SK-N-SH (cell line): ENCODE results near the gene CNGA3. TPM values are rescaled to one million over a fixed set of nuclear protein-coding genes. Genes with fewer than 3 reads are reported as not detected.

Source experiments
- CTCF ChIA-PET: fragments of 300-600, 350-600 bp; formaldehyde crosslinking; extraction: SDS; loops from one replicate; lab custom pipeline; 2021; lab: Yijun Ruan, JAX
- POLR2A ChIA-PET: fragments of 350-600 bp; sonication (Branson Sonifier 250); formaldehyde crosslinking; extraction: SDS; loops from one replicate; lab custom pipeline; 2020; ENCODE audit warnings: antibody characterized with exemption, inconsistent platforms; lab: Yijun Ruan, JAX
- DNase-seq: peaks from one replicate; pipeline ENCODE4 v3.0.0; 2012
- H2AFZ ChIP-seq: fragments of 200-600 bp; sonication (generic); 2 replicates; pipeline ENCODE4 v1.8.1; 2016; ENCODE audit warnings: antibody characterized with exemption, mild to moderate bottlenecking, low read depth
- H3F3A ChIP-seq: fragments of 200-600 bp; sonication (generic); replicated peaks from 2 replicates; pipeline ENCODE3; 2016; ENCODE audit warnings: antibody characterized with exemption, mild to moderate bottlenecking; ENCODE audit not compliant: insufficient read depth
- H3K27ac ChIP-seq, 2 experiments: fragments of 200-500 bp in 1 of 2; fragments of 200-600 bp in 1 of 2; sonication (Bioruptor generic) in 1 of 2; sonication (generic), shearing (Covaris generic) in 1 of 2; 2 replicates each; pipeline versions ENCODE4 v1.5.1 to v1.6.1; 2014 to 2016; ENCODE audit warnings: low read depth in 2 of 2, inconsistent platforms in 1 of 2, low read length in 1 of 2, mild to moderate bottlenecking in 1 of 2, mixed read lengths in 1 of 2
- H3K27me3 ChIP-seq: fragments of 200-600 bp; sonication (generic), shearing (Covaris generic); 2 replicates; pipeline ENCODE4 v1.6.1; 2016; ENCODE audit warnings: mixed run types; ENCODE audit not compliant: insufficient read depth
- H3K36me3 ChIP-seq, 2 experiments: fragments of 200-500 bp in 1 of 2; fragments of 200-600 bp in 1 of 2; sonication (Bioruptor generic) in 1 of 2; sonication (generic) in 1 of 2; replicated peaks in 1 of 2; 2 replicates each; pipeline versions ENCODE3 to v1.5.1; 2014 to 2016; ENCODE audit warnings: low read length in 1 of 2, mild to moderate bottlenecking in 1 of 2; ENCODE audit not compliant: insufficient read depth in 2 of 2, control insufficient read depth in 1 of 2
- H3K4me1 ChIP-seq, 2 experiments: fragments of 200-500 bp in 1 of 2; fragments of 200-600 bp in 1 of 2; sonication (Bioruptor generic) in 1 of 2; sonication (generic), shearing (Covaris generic) in 1 of 2; 2 replicates each; pipeline versions ENCODE4 v1.5.1 to v1.6.1; 2014 to 2016; ENCODE audit warnings: low read depth in 1 of 2, low read length in 1 of 2, mixed run types in 1 of 2; ENCODE audit not compliant: insufficient read depth in 2 of 2, control insufficient read depth in 1 of 2
- H3K4me2 ChIP-seq: fragments of 200-600 bp; sonication (generic), shearing (Covaris generic); 2 replicates; pipeline ENCODE4 v1.6.1; 2017; ENCODE audit warnings: mixed run types
- H3K4me3 ChIP-seq, 2 experiments: fragments of 200-500 bp in 1 of 2; fragments of 200-600 bp in 1 of 2; sonication (Bioruptor generic) in 1 of 2; sonication (generic), shearing (Covaris generic) in 1 of 2; 2 replicates each; pipeline versions ENCODE4 v1.5.1 to v1.8.1; 2014 to 2016; ENCODE audit warnings: low read depth in 2 of 2, inconsistent platforms in 1 of 2, low read length in 1 of 2, mild to moderate bottlenecking in 1 of 2, mixed read lengths in 1 of 2, moderate library complexity in 1 of 2
- H3K79me2 ChIP-seq: fragments of 200-600 bp; sonication (generic); 2 replicates; pipeline ENCODE4 v1.8.1; 2017; ENCODE audit warnings: mild to moderate bottlenecking; ENCODE audit not compliant: insufficient read depth
- H3K9ac ChIP-seq: fragments of 200-600 bp; sonication (generic); 2 replicates; pipeline ENCODE4 v1.6.1; 2017; ENCODE audit warnings: mixed run types
- H3K9me2 ChIP-seq: fragments of 200-600 bp; sonication (generic); 2 replicates; pipeline ENCODE4 v1.6.1; 2017; ENCODE audit warnings: mixed run types
- H3K9me3 ChIP-seq: fragments of 200-600 bp; sonication (generic); 2 replicates; pipeline ENCODE4 v1.6.1; 2017; ENCODE audit warnings: mixed run types, mild to moderate bottlenecking, moderate library complexity
- H4K20me1 ChIP-seq: fragments of 200-600 bp; sonication (generic); 2 replicates; pipeline ENCODE4 v1.6.1; 2017; ENCODE audit warnings: mild to moderate bottlenecking, mixed run types; ENCODE audit not compliant: insufficient read depth
- EP300 ChIP-seq, 2 experiments: IDR thresholded peaks; 2 replicates each; pipeline versions ENCODE4 v1.4.0 to v1.6.1; 2012; ENCODE audit warnings: borderline replicate concordance in 1 of 2, low read depth in 1 of 2, low read length in 1 of 2
- EZH2phosphoT487 ChIP-seq: fragments of 200-600 bp; sonication (generic); IDR thresholded peaks from 2 replicates; pipeline ENCODE4 v1.6.1; 2017; ENCODE audit warnings: low read depth, mixed run types, mild to moderate bottlenecking, antibody characterized with exemption, moderate library complexity, borderline replicate concordance
- FOSL2 ChIP-seq: IDR thresholded peaks from 2 replicates; pipeline ENCODE4 v1.4.0; 2012; ENCODE audit warnings: low read depth, mild to moderate bottlenecking, moderate library complexity, borderline replicate concordance
- FOXJ3 ChIP-seq: sonication (generic); formaldehyde crosslinking; IDR thresholded peaks from 2 replicates; pipeline ENCODE4 v1.5.1; 2020; ENCODE audit warnings: mild to moderate bottlenecking, missing genetic modification reagents
- FOXM1 ChIP-seq: IDR thresholded peaks from 2 replicates; pipeline ENCODE4 v1.4.0; 2012; ENCODE audit warnings: low read depth, mild to moderate bottlenecking
- GATA2 ChIP-seq: sonication (generic); formaldehyde crosslinking; IDR thresholded peaks from 2 replicates; pipeline ENCODE4 v1.5.0; 2020; ENCODE audit warnings: mild to moderate bottlenecking, missing genetic modification reagents
- MXI1 ChIP-seq: IDR thresholded peaks from 2 replicates; pipeline ENCODE4 v1.6.1; 2012; ENCODE audit warnings: mild to moderate bottlenecking, low read depth, low read length, improper control_type of control experiment
- NRF1 ChIP-seq: IDR thresholded peaks from 2 replicates; pipeline ENCODE4 v1.6.1; 2012; ENCODE audit warnings: low read depth, mild to moderate bottlenecking, low read length
- RFX5 ChIP-seq: IDR thresholded peaks from 2 replicates; pipeline ENCODE4 v1.6.1; 2012; ENCODE audit warnings: mild to moderate bottlenecking, improper control_type of control experiment, low read length
- RXRA ChIP-seq: IDR thresholded peaks from 2 replicates; pipeline ENCODE4 v1.4.0; 2012; ENCODE audit warnings: low read depth, mild to moderate bottlenecking, borderline replicate concordance
- SIN3A ChIP-seq: IDR thresholded peaks from 2 replicates; pipeline ENCODE4 v1.6.1; 2012; ENCODE audit warnings: low read depth, mild to moderate bottlenecking, low read length, moderate library complexity, borderline replicate concordance
- TAF1 ChIP-seq: IDR thresholded peaks from 2 replicates; pipeline ENCODE4 v1.6.1; 2012; ENCODE audit warnings: low read depth, mild to moderate bottlenecking, low read length, moderate library complexity, borderline replicate concordance
- TEAD4 ChIP-seq: IDR thresholded peaks from 2 replicates; pipeline ENCODE4 v1.4.0; 2012; ENCODE audit warnings: mild to moderate bottlenecking, borderline replicate concordance; ENCODE audit not compliant: insufficient read depth
- YY1 ChIP-seq: IDR thresholded peaks from 2 replicates; pipeline ENCODE4 v1.4.0; 2012; ENCODE audit warnings: low read depth, mild to moderate bottlenecking
- WGBS: methylation state at CpG from one replicate; pipeline ENCODE4 v1.1.6; 2017; ENCODE audit warnings: low lambda C conversion rate; 5-methylcytosine and 5-hydroxymethylcytosine counted together
- polyA plus RNA-seq, 3 experiments: library from polyadenylated mRNA; depleted of rRNA; stranded (reverse); fragments of >200 nt; gene quantifications; 2 replicates each; pipeline ENCODE4 v1.2.3, GENCODE V29; 2012
- TF ChIP-seq, protein P1 (sequence below): fragments of 150-350 bp; IDR thresholded peaks from 2 replicates; pipeline ENCODE4 v1.6.1; 2017; ENCODE audit warnings: antibody characterized with exemption, low read length, low read depth, borderline replicate concordance
- TF ChIP-seq, protein P2 (sequence below): IDR thresholded peaks from 2 replicates; pipeline ENCODE4 v1.4.0; 2012; ENCODE audit warnings: low read depth
- TF ChIP-seq, protein P3 (sequence below): IDR thresholded peaks from 2 replicates; pipeline ENCODE4 v1.4.0; 2012; ENCODE audit warnings: low read depth, borderline replicate concordance
- TF ChIP-seq, protein P4 (sequence below): IDR thresholded peaks from 2 replicates; pipeline ENCODE4; 2012
- TF ChIP-seq, protein P5 (sequence below): IDR thresholded peaks from 2 replicates; pipeline ENCODE4 v1.4.0; 2012; ENCODE audit warnings: low read depth, borderline replicate concordance

CNGA3 gene
- polyA plus RNA-seq, 1 of the 3 experiments (the other 2 are of a cell fraction): not detected

DNA sequence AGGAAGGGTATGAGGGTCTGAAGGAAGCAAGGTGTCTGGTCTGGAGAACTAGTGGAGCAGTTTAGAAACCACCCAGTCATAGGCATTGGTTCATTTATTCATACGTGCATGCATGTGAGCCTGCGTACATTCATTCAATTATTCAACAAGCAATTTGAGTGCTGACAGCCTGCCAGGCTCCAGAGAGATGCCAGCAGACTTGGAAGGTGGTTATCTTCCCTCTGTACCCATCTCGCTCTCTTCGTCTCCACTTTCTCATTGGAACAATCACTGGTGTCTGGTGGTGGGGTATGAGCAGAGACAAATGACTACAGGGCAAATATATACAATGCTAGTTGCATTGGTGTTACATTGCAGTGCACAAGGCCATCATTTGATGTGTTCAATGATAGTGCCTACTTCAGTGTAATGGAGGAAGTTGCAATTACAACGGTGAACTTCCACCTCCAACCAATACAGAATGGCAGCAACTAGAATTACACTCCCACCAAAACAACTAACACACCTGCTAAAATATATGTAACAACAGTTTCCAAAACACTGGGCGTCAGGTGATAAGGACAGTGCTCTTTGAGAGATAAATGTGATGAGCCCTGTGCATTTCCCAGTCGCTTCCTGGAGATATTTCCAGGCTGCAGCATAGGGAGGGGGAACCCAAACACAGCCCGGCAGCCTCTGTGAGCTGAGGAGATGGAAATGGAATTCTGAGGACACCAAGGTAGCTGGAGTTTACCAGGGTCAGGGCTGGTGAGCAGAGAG lies 32.6 kb upstream of the CNGA3 start:
- Histone ChIP-seq H2AFZ (no peak overlapping the region), H3K4me1 (no peaks in the 10 kb centered on the region), H3K4me3 (no peak overlapping the region), H3F3A (no peaks in the 10 kb centered on the region), H3K9me3 (no peaks in the 10 kb centered on the region), H3K4me2 (no peak overlapping the region), H4K20me1 (no peaks in the 10 kb centered on the region), H3K27me3 (no peaks in the 10 kb centered on the region), H3K9ac (no peak overlapping the region), H3K36me3 (no peaks in the 10 kb centered on the region), H3K79me2 (no peaks in the 10 kb centered on the region), H3K9me2 (no peaks in the 10 kb centered on the region), H3K27ac (no peak overlapping the region)
- 59% methylated on average over 8 of the region's 8 CpGs for WGBS
- DNase-seq: no peak
- ChIA-PET POLR2A (no interaction called here), CTCF (no interaction called here)
- TF ChIP-seq, protein P1, sequence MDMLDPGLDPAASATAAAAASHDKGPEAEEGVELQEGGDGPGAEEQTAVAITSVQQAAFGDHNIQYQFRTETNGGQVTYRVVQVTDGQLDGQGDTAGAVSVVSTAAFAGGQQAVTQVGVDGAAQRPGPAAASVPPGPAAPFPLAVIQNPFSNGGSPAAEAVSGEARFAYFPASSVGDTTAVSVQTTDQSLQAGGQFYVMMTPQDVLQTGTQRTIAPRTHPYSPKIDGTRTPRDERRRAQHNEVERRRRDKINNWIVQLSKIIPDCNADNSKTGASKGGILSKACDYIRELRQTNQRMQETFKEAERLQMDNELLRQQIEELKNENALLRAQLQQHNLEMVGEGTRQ: no peak
- TF ChIP-seq RFX5 (no peak), MXI1 (no peak), EZH2phosphoT487 (no peak), YY1 (no peak), FOSL2 (no peak)
- TF ChIP-seq, protein P2, sequence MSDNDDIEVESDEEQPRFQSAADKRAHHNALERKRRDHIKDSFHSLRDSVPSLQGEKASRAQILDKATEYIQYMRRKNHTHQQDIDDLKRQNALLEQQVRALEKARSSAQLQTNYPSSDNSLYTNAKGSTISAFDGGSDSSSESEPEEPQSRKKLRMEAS: no peak

DNA sequence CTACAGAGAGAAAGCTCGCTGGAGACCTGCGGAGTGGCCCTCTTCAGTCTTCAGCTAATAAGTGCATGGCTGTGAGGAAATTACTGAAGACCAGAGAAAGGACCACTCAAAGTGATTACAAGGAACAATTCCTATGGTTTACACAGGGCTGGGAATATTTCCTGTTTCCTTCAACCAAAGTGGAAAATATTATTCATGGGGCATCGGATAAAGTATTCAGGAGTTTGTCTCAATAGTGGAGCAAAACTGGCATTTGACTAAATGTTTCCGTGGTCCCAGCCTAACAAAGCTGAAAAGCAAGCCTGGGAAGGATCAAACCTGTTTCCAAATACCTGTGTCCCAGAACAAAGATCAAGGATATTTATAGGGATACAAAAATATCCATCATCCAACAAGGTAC lies 32.0 kb upstream of the CNGA3 start:
- no peak overlapping the region for H2AFZ ChIP-seq
- H3K27me3 ChIP-seq: no peaks in the 10 kb centered on the region
- no peaks in the 10 kb centered on the region for H3K4me1 ChIP-seq
- no peak for DNase-seq
- no peaks in the 10 kb centered on the region for H3K36me3 ChIP-seq
- H4K20me1 ChIP-seq: no peaks in the 10 kb centered on the region
- no peak overlapping the region for H3K4me2 ChIP-seq
- 82% methylated on average over 4 of the region's 4 CpGs for WGBS
- H3K9me3 ChIP-seq: no peaks in the 10 kb centered on the region
- H3F3A ChIP-seq: no peaks in the 10 kb centered on the region
- ChIA-PET CTCF (no interaction called here), POLR2A (no interaction called here)
- H3K79me2 ChIP-seq: no peaks in the 10 kb centered on the region
- TF ChIP-seq, protein P3, sequence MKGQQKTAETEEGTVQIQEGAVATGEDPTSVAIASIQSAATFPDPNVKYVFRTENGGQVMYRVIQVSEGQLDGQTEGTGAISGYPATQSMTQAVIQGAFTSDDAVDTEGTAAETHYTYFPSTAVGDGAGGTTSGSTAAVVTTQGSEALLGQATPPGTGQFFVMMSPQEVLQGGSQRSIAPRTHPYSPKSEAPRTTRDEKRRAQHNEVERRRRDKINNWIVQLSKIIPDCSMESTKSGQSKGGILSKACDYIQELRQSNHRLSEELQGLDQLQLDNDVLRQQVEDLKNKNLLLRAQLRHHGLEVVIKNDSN: no peak
- TF ChIP-seq FOXM1: no peak
- TF ChIP-seq YY1: no peak
- no peak for TF ChIP-seq GATA2 (CRISPR knock-in tag)
- no peak for TF ChIP-seq SIN3A
- TF ChIP-seq, protein P4, sequence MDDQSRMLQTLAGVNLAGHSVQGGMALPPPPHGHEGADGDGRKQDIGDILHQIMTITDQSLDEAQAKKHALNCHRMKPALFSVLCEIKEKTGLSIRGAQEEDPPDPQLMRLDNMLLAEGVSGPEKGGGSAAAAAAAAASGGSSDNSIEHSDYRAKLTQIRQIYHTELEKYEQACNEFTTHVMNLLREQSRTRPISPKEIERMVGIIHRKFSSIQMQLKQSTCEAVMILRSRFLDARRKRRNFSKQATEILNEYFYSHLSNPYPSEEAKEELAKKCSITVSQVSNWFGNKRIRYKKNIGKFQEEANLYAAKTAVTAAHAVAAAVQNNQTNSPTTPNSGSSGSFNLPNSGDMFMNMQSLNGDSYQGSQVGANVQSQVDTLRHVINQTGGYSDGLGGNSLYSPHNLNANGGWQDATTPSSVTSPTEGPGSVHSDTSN: no peak
- no peak for TF ChIP-seq EP300 (IDR thresholded peaks at IDR 0.05; ENCODE audit: borderline replicate concordance in 1 of 2, low read depth in 1 of 2, low read length in 1 of 2)
- no peak for TF ChIP-seq NRF1
- TF ChIP-seq, protein P2: no peak
- TF ChIP-seq, protein P1: no peak
- no peak for TF ChIP-seq FOXJ3 (CRISPR knock-in tag)
- no peak for TF ChIP-seq RFX5
- no peak for TF ChIP-seq TEAD4
- TF ChIP-seq, protein P5, sequence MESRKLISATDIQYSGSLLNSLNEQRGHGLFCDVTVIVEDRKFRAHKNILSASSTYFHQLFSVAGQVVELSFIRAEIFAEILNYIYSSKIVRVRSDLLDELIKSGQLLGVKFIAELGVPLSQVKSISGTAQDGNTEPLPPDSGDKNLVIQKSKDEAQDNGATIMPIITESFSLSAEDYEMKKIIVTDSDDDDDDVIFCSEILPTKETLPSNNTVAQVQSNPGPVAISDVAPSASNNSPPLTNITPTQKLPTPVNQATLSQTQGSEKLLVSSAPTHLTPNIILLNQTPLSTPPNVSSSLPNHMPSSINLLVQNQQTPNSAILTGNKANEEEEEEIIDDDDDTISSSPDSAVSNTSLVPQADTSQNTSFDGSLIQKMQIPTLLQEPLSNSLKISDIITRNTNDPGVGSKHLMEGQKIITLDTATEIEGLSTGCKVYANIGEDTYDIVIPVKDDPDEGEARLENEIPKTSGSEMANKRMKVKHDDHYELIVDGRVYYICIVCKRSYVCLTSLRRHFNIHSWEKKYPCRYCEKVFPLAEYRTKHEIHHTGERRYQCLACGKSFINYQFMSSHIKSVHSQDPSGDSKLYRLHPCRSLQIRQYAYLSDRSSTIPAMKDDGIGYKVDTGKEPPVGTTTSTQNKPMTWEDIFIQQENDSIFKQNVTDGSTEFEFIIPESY: no peak
- TF ChIP-seq RXRA: no peak
- TF ChIP-seq TAF1: no peak
- no peak for TF ChIP-seq FOSL2
- no peak overlapping the region for H3K9ac ChIP-seq
- H3K9me2 ChIP-seq: no peaks in the 10 kb centered on the region
- H3K4me3 ChIP-seq: no peak overlapping the region
- H3K27ac ChIP-seq: no peak overlapping the region
